Left lung (tissue), 10 donors: ENCODE measurements around the gene SEH1L. TPM values are rescaled to one million over a fixed set of nuclear protein-coding genes. Genes with fewer than 3 reads are reported as not detected.
"Not testable (repeated sequence)": the region's sequence is repeated elsewhere in the genome, so short reads cannot be mapped to it uniquely, and the experiment has no call there.

Experiments
- ATAC-seq: fragments of 200-7000 bp; cut with Tn5 transposase; one replicate; pipeline ENCODE4 v1.9.1; 2020; ENCODE audit warnings: moderate library complexity
- DNase-seq, 4 donors: peaks; one replicate each; pipeline ENCODE4 v3.0.0-alpha.2; 2013 to 2020
- H3K27ac ChIP-seq, 2 donors: fragments of 200-600 bp; sonication (generic) in 1 of 2; one replicate each; pipeline versions ENCODE4 v1.5.0 to v1.8.0; 2020 to 2021
- H3K27me3 ChIP-seq, 2 donors: fragments of 200-600 bp; sonication (generic) in 1 of 2; one replicate each; pipeline versions ENCODE4 v1.5.0 to v1.8.0; 2020 to 2021
- H3K36me3 ChIP-seq, 2 donors: fragments of 200-600 bp; sonication (generic) in 1 of 2; one replicate each; pipeline versions ENCODE4 v1.5.0 to v1.8.0; 2020 to 2021
- H3K4me1 ChIP-seq, 2 donors: fragments of 200-600 bp; one replicate each; pipeline ENCODE4 v1.8.0; 2021
- H3K4me3 ChIP-seq, 2 donors: fragments of 200-600 bp; sonication (generic) in 1 of 2; one replicate each; pipeline versions ENCODE4 v1.5.0 to v1.8.0; 2020 to 2021; ENCODE audit warnings: mild to moderate bottlenecking in 1 of 2
- H3K9me3 ChIP-seq, 2 donors: fragments of 200-600 bp; sonication (generic) in 1 of 2; one replicate each; pipeline versions ENCODE4 v1.5.0 to v1.8.0; 2020 to 2021
- CTCF ChIP-seq, 2 donors: fragments of 200-600 bp; sonication (generic) in 1 of 2; IDR thresholded peaks; one replicate each; pipeline versions ENCODE4 v1.5.0 to v1.8.0; 2021; ENCODE audit warnings: antibody characterized with exemption in 2 of 2
- intact Hi-C, 2 donors: fragments of 100-400 bp; cut with DNase I; formaldehyde crosslinking; loops; one replicate each; pipeline versions ENCODE4 v1.11.2 to v1.14.2; 2022
- polyA plus RNA-seq, 6 donors: library from polyadenylated mRNA; unstranded; fragments of 120-200 nt; gene quantifications; one replicate each; pipeline ENCODE4 v1.2.1, GENCODE V29; 2013; ENCODE audit not compliant: insufficient read length in 6 of 6
- total RNA-seq, 2 donors: library from RNA; stranded (reverse); fragmentation: NEBNext Ultra II Directional; extraction: Animal tissue kit (Norgen Biotek cat#: 25700); gene quantifications; one replicate each; pipeline ENCODE4 v1.2.1, GENCODE V29; 2021
- donor health status: DM: no; HTN: yes; CAD: no.
- donor health status: DM: no; HTN: no; CAD: no.

The SEH1L gene
- total and polyA plus RNA-seq, 8 donors, result 28.3 to 49.9 (median 34.1) TPM

- H3K36me3 ChIP-seq, result peaks cover 0 to 67% of the 10 kb centered on the region in 2 donors
These were observed 20.3 kb downstream of the SEH1L start for GRCh38 chr18:12968115-12968514.

GRCh38 chr18:12968619-12969018, 20.8 kb downstream of the SEH1L start:
- no peak for DNase-seq
- peaks cover 0 to 67% of the 10 kb centered on the region in 2 donors for H3K36me3 ChIP-seq

More at GRCh38 chr18:12968115-12968514, 20.3 kb downstream of the SEH1L start:
- DNase-seq (no peak), ATAC-seq (no peak)
- H3K9me3 ChIP-seq, result no peaks in the 10 kb centered on the region
- intact Hi-C loops, result no loop called here
- no peak overlapping the region for H3K27ac ChIP-seq
- TF ChIP-seq CTCF (IDR thresholded peaks at IDR 0.05), result no peak
- H3K4me3 ChIP-seq, result no peak overlapping the region
- no peaks in the 10 kb centered on the region for H3K4me1 ChIP-seq
- H3K27me3 ChIP-seq, result no peaks in the 10 kb centered on the region

GRCh38 chr18:12973562-12974213, 25.9 kb downstream of the SEH1L start:
- ATAC-seq, result no peak

More at GRCh38 chr18:12968619-12969018, 20.8 kb downstream of the SEH1L start:
- intact Hi-C loops, result no loop called here
- Histone ChIP-seq H3K27me3 (no peaks in the 10 kb centered on the region), H3K9me3 (no peaks in the 10 kb centered on the region), H3K27ac (no peak overlapping the region), H3K4me3 (no peak overlapping the region), H3K4me1 (no peaks in the 10 kb centered on the region)
- no peak for ATAC-seq
- TF ChIP-seq CTCF (IDR thresholded peaks at IDR 0.05), result no peak

GRCh38 chr18:12975488-12975887, 27.7 kb downstream of the SEH1L start:
- Histone ChIP-seq H3K27ac (no peak overlapping the region), H3K36me3 (peaks cover 0 to 79% of the 10 kb centered on the region in 2 donors), H3K4me3 (no peak overlapping the region), H3K4me1 (peaks cover 0 to 10% of the 10 kb centered on the region in 2 donors), H3K27me3 (no peaks in the 10 kb centered on the region), H3K9me3 (no peaks in the 10 kb centered on the region)
- TF ChIP-seq CTCF (IDR thresholded peaks at IDR 0.05), result no peak
- intact Hi-C loops, result no loop called here
- no peak for DNase-seq
- ATAC-seq, result no peak

More at GRCh38 chr18:12973562-12974213, 25.9 kb downstream of the SEH1L start:
- Histone ChIP-seq H3K36me3 (peaks cover 0 to 78% of the 10 kb centered on the region in 2 donors), H3K4me3 (no peak overlapping the region), H3K4me1 (peaks cover 0 to 10% of the 10 kb centered on the region in 2 donors), H3K27ac (no peak overlapping the region), H3K9me3 (no peaks in the 10 kb centered on the region), H3K27me3 (no peaks in the 10 kb centered on the region)
- intact Hi-C loops, result no loop called here
- no peak for TF ChIP-seq CTCF (IDR thresholded peaks at IDR 0.05)
- DNase-seq, result no peak

- DNase-seq (no peak), ATAC-seq (no peak)
- intact Hi-C loops, result no loop called here
- no peaks in the 10 kb centered on the region for H3K9me3 ChIP-seq
- H3K27me3 ChIP-seq, result no peaks in the 10 kb centered on the region
- TF ChIP-seq CTCF (IDR thresholded peaks at IDR 0.05), result no peak
- no peak overlapping the region for H3K27ac ChIP-seq
- peaks cover 0 to 10% of the 10 kb centered on the region in 2 donors for H3K4me1 ChIP-seq
- H3K36me3 ChIP-seq, result peaks cover 0 to 74% of the 10 kb centered on the region in 2 donors
- H3K4me3 ChIP-seq, result no peak overlapping the region
These were observed 28.5 kb downstream of the SEH1L start for GRCh38 chr18:12976305-12976704.

- H3K4me3 ChIP-seq, DNase-seq, H3K27ac ChIP-seq, H3K27me3 ChIP-seq, H3K4me1 ChIP-seq, H3K9me3 ChIP-seq, ATAC-seq, intact Hi-C loops: not testable (repeated sequence)
- peaks cover 0 to 63% of the 10 kb centered on the region in 2 donors for H3K36me3 ChIP-seq
These were observed 32.3 kb downstream of the SEH1L start for GRCh38 chr18:12980065-12980464.
